Trophoblast cell (in vitro differentiated cells and primary cell): Measurements from ENCODE around the gene DIAPH1.
A peak's percentile ranks its signal among the peaks of the same experiment; 100 is the strongest.

ENCODE experiments used
- DNase-seq, 2 donors: peaks; one replicate each; pipeline ENCODE4 v3.0.0-alpha.2; 2016
- H2AFZ ChIP-seq: 2 replicates; pipeline ENCODE4 v1.6.1; 2013; ENCODE audit warnings: low read length, moderate library complexity, mild to moderate bottlenecking; ENCODE audit not compliant: insufficient read depth, poor library complexity
- H2AK5ac ChIP-seq: 2 replicates; pipeline ENCODE4 v1.6.1; 2013; ENCODE audit warnings: mild to moderate bottlenecking, low read length
- H2BK120ac ChIP-seq: 2 replicates; pipeline ENCODE4 v1.6.1; 2013; ENCODE audit warnings: low read length, mild to moderate bottlenecking, moderate library complexity; ENCODE audit not compliant: insufficient read depth, poor library complexity
- H2BK12ac ChIP-seq: 2 replicates; pipeline ENCODE4 v1.6.1; 2013; ENCODE audit warnings: mild to moderate bottlenecking, low read length, moderate library complexity
- H2BK5ac ChIP-seq: 2 replicates; pipeline ENCODE4 v1.6.1; 2013; ENCODE audit warnings: low read length, low read depth, moderate library complexity, mild to moderate bottlenecking; ENCODE audit not compliant: poor library complexity
- H3K14ac ChIP-seq: 2 replicates; pipeline ENCODE4 v1.6.1; 2013; ENCODE audit warnings: mild to moderate bottlenecking, low read length
- H3K18ac ChIP-seq: 2 replicates; pipeline ENCODE4 v1.6.1; 2013; ENCODE audit warnings: mild to moderate bottlenecking, low read length
- H3K23ac ChIP-seq: 2 replicates; pipeline ENCODE4 v1.6.1; 2013; ENCODE audit warnings: low read length
- H3K27ac ChIP-seq: 2 replicates; pipeline ENCODE4 v1.5.1; 2013; ENCODE audit warnings: low read depth, mild to moderate bottlenecking, inconsistent platforms, low read length, moderate library complexity
- H3K27me3 ChIP-seq: 2 replicates; pipeline ENCODE4 v1.6.1; 2013; ENCODE audit warnings: inconsistent platforms, mild to moderate bottlenecking, low read length, moderate library complexity; ENCODE audit not compliant: insufficient read depth
- H3K36me3 ChIP-seq, 2 experiments: 1 replicate in 1 of 2; 2 replicates in 1 of 2; pipeline ENCODE4 v1.6.1; 2013; ENCODE audit warnings: low read length in 2 of 2, mild to moderate bottlenecking in 2 of 2, moderate library complexity in 1 of 2; ENCODE audit not compliant: insufficient read depth in 2 of 2, control insufficient read depth in 1 of 2
- H3K4ac ChIP-seq: 2 replicates; pipeline ENCODE4 v1.6.1; 2013; ENCODE audit warnings: low read depth, mild to moderate bottlenecking, low read length, moderate library complexity
- H3K4me1 ChIP-seq, 2 experiments: 1 replicate in 1 of 2; 2 replicates in 1 of 2; pipeline ENCODE4 v1.6.1; 2013; ENCODE audit warnings: low read length in 2 of 2, mild to moderate bottlenecking in 2 of 2, moderate library complexity in 1 of 2; ENCODE audit not compliant: insufficient read depth in 2 of 2, control insufficient read depth in 1 of 2
- H3K4me2 ChIP-seq: 2 replicates; pipeline ENCODE4 v1.6.1; 2013; ENCODE audit warnings: inconsistent platforms, mild to moderate bottlenecking, low read length, moderate library complexity
- H3K4me3 ChIP-seq: 2 replicates; pipeline ENCODE4 v1.5.1; 2013; ENCODE audit warnings: mild to moderate bottlenecking, low read depth, low read length, inconsistent platforms
- H3K79me1 ChIP-seq: one replicate; pipeline ENCODE4 v1.6.1; 2013; ENCODE audit warnings: low read length
- H3K79me2 ChIP-seq: 2 replicates; pipeline ENCODE4 v1.6.1; 2013; ENCODE audit warnings: low read length, mild to moderate bottlenecking; ENCODE audit not compliant: control insufficient read depth, insufficient read depth, poor library complexity
- H3K9ac ChIP-seq: 2 replicates; pipeline ENCODE4 v1.6.1; 2013; ENCODE audit warnings: mild to moderate bottlenecking, low read length
- H3K9me3 ChIP-seq: 2 replicates; pipeline ENCODE4 v1.6.1; 2013; ENCODE audit warnings: low read depth, mild to moderate bottlenecking, control low read depth, inconsistent platforms, low read length; ENCODE audit not compliant: insufficient read depth
- H4K12ac ChIP-seq: 2 replicates; pipeline ENCODE4 v1.6.1; 2013; ENCODE audit warnings: low read depth, mild to moderate bottlenecking, low read length, moderate library complexity
- H4K8ac ChIP-seq: 2 replicates; pipeline ENCODE4 v1.6.1; 2013; ENCODE audit warnings: low read depth, mild to moderate bottlenecking, low read length, moderate library complexity
- H4K91ac ChIP-seq: one replicate; pipeline ENCODE4 v1.6.1; 2013; ENCODE audit warnings: low read depth, mild to moderate bottlenecking, low read length, moderate library complexity
- WGBS: extraction: QIAGEN DNeasy Blood & Tissue Kit; methylation state at CpG from one replicate; pipeline ENCODE4 v1.1.7; 2013; ENCODE audit warnings: missing lambda C conversion rate; ENCODE audit not compliant: insufficient read length, insufficient coverage; ENCODE audit errors: extremely low coverage; 5-methylcytosine and 5-hydroxymethylcytosine counted together

The DIAPH1 gene

GRCh38 chr5:141493500-141494422 lies 125.0 kb downstream of the DIAPH1 start:
- WGBS, result no CpG with 5 or more reads among the region's 10 CpGs
- H3K9me3 ChIP-seq, result peaks cover 5% of the 10 kb centered on the region
- H3K79me2 ChIP-seq, result no peaks in the 10 kb centered on the region
- no peak overlapping the region for H2AFZ ChIP-seq
- no peak overlapping the region for H3K4me2 ChIP-seq
- H3K36me3 ChIP-seq, result peaks cover 48 to 53% of the 10 kb centered on the region in 2 experiments
- no peak overlapping the region for H3K23ac ChIP-seq
- no peak overlapping the region for H3K4ac ChIP-seq
- no peak overlapping the region for H2BK120ac ChIP-seq
- no peak overlapping the region for H3K14ac ChIP-seq
- H2AK5ac ChIP-seq, result no peak overlapping the region
- H3K4me3 ChIP-seq, result no peak overlapping the region
- peaks cover 4% of the 10 kb centered on the region for H3K79me1 ChIP-seq
- no peak overlapping the region for H4K12ac ChIP-seq
- no peak overlapping the region for H2BK5ac ChIP-seq
- no peak overlapping the region for H3K27ac ChIP-seq
- no peak overlapping the region for H3K9ac ChIP-seq
- no peak overlapping the region for H4K8ac ChIP-seq
- peaks cover 15 to 28% of the 10 kb centered on the region in 2 experiments for H3K4me1 ChIP-seq
- no peak for DNase-seq
- no peak overlapping the region for H2BK12ac ChIP-seq
- H3K18ac ChIP-seq, result no peak overlapping the region
- no peak overlapping the region for H4K91ac ChIP-seq
- peaks cover 9% of the 10 kb centered on the region for H3K27me3 ChIP-seq

GRCh38 chr5:141492168-141492885 lies 126.5 kb downstream of the DIAPH1 start:
- WGBS, result no CpG with 5 or more reads among the region's 68 CpGs
- Histone ChIP-seq H4K8ac (no peak overlapping the region), H2BK5ac (no peak overlapping the region), H3K9ac (no peak overlapping the region), H2BK120ac (no peak overlapping the region), H3K4me3 (no peak overlapping the region), H3K18ac (peak overlapping the region; percentile 63), H3K23ac (no peak overlapping the region), H3K4me2 (no peak overlapping the region), H2AK5ac (no peak overlapping the region), H3K79me2 (no peaks in the 10 kb centered on the region), H2AFZ (no peak overlapping the region), H3K4ac (no peak overlapping the region), H4K12ac (no peak overlapping the region), H3K27me3 (peaks cover 9% of the 10 kb centered on the region), H2BK12ac (no peak overlapping the region), H3K9me3 (peaks cover 6% of the 10 kb centered on the region), H3K14ac (no peak overlapping the region), H3K79me1 (peaks cover 4% of the 10 kb centered on the region), H3K4me1 (peaks cover 18 to 32% of the 10 kb centered on the region in 2 experiments), H3K36me3 (peaks cover 50 to 51% of the 10 kb centered on the region in 2 experiments), H4K91ac (no peak overlapping the region), H3K27ac (no peak overlapping the region)
- no peak for DNase-seq

- DNase-seq, result no peak
- Histone ChIP-seq H2AFZ (no peak overlapping the region), H3K23ac (no peak overlapping the region), H3K27ac (no peak overlapping the region), H3K4me2 (no peak overlapping the region), H3K4me3 (no peak overlapping the region), H3K27me3 (peaks cover 9% of the 10 kb centered on the region), H3K4ac (no peak overlapping the region), H4K8ac (no peak overlapping the region), H3K4me1 (peaks cover 18 to 32% of the 10 kb centered on the region in 2 experiments), H4K91ac (no peak overlapping the region), H3K79me1 (peaks cover 4% of the 10 kb centered on the region), H2BK5ac (no peak overlapping the region), H3K9me3 (peaks cover 9% of the 10 kb centered on the region), H3K79me2 (no peaks in the 10 kb centered on the region), H2BK120ac (no peak overlapping the region), H3K36me3 (peaks cover 53% of the 10 kb centered on the region in 2 experiments), H4K12ac (no peak overlapping the region), H3K9ac (no peak overlapping the region), H2AK5ac (no peak overlapping the region), H3K18ac (no peak overlapping the region), H2BK12ac (no peak overlapping the region), H3K14ac (no peak overlapping the region)
- WGBS, result no CpG with 5 or more reads among the region's 66 CpGs
These were observed 127.3 kb downstream of the DIAPH1 start for GRCh38 chr5:141491323-141492167.

GRCh38 chr5:141490771-141491170 lies 128.0 kb downstream of the DIAPH1 start:
- Histone ChIP-seq H3K27me3 (peaks cover 9% of the 10 kb centered on the region), H4K8ac (no peak overlapping the region), H3K4me2 (no peak overlapping the region), H3K9me3 (peaks cover 9% of the 10 kb centered on the region), H2BK5ac (no peak overlapping the region), H3K14ac (no peak overlapping the region), H2BK120ac (no peak overlapping the region), H2AK5ac (no peak overlapping the region), H4K12ac (no peak overlapping the region), H3K27ac (no peak overlapping the region), H3K9ac (no peak overlapping the region), H3K4me3 (no peak overlapping the region), H3K4me1 (peaks cover 14 to 31% of the 10 kb centered on the region in 2 experiments), H3K36me3 (peaks cover 55 to 56% of the 10 kb centered on the region in 2 experiments), H3K23ac (no peak overlapping the region), H2AFZ (no peak overlapping the region), H4K91ac (no peak overlapping the region), H3K4ac (no peak overlapping the region), H3K79me1 (peaks cover 4% of the 10 kb centered on the region), H2BK12ac (no peak overlapping the region), H3K79me2 (no peaks in the 10 kb centered on the region), H3K18ac (no peak overlapping the region)
- WGBS, result no CpG with 5 or more reads among the region's 13 CpGs
- DNase-seq, result no peak
